Endothelial cell of umbilical vein (primary cell): ENCODE data around the gene OR10A2. TPM values are rescaled to one million over a fixed set of nuclear protein-coding genes. Genes with fewer than 3 reads are reported as not detected.

Experiments
- BruUV-seq: library from RNA; stranded (reverse); fragments of 400-500 nt; replicated peaks from 2 replicates; lab custom pipeline; 2021; lab: Mats Ljungman, UMichigan
- CTCF ChIA-PET: fragments of 300-600, 350-600 bp; sonication (Branson Sonifier 250); formaldehyde crosslinking; loops from one replicate; lab custom pipeline; 2021; ENCODE audit warnings: antibody characterized with exemption, inconsistent platforms; lab: Charles Lee
- POLR2A ChIA-PET: fragments of 300-600, 350-600 bp; sonication (Branson Sonifier 250); formaldehyde crosslinking; loops from one replicate; lab custom pipeline; 2021; ENCODE audit warnings: antibody characterized with exemption, inconsistent platforms; lab: Charles Lee
- DNase-seq: peaks from one replicate; pipeline ENCODE4 v3.0.0-alpha.2; 2011; ENCODE audit warnings: low read depth, low spot score
- FAIRE-seq: peaks from 2 replicates; lab custom pipeline; 2011; peaks lifted over from hg19 to GRCh38; lab: Jason Lieb, UNC
- H2AFZ ChIP-seq: 2 replicates; pipeline ENCODE4 v1.6.0; 2012; ENCODE audit warnings: low read depth, low read length, control low read depth, inconsistent platforms
- H3K27ac ChIP-seq: 2 replicates; pipeline ENCODE4 v1.5.1; 2011; ENCODE audit warnings: low read depth, mild to moderate bottlenecking, control low read depth, low read length, moderate library complexity; ENCODE audit not compliant: insufficient read depth
- H3K27me3 ChIP-seq, 2 experiments: 2 replicates each; pipeline versions ENCODE4 v1.6.0 to v1.6.1; 2011; ENCODE audit warnings: low read length in 2 of 2, mixed read lengths in 1 of 2; ENCODE audit not compliant: control insufficient read depth in 2 of 2, insufficient read depth in 2 of 2
- H3K36me3 ChIP-seq, 2 experiments: 2 replicates in 1 of 2; 3 replicates in 1 of 2; pipeline ENCODE4 v1.5.1; 2011; ENCODE audit warnings: low read length in 2 of 2, mild to moderate bottlenecking in 1 of 2, moderate library complexity in 1 of 2; ENCODE audit not compliant: control insufficient read depth in 2 of 2, insufficient read depth in 2 of 2; ENCODE audit errors: extremely low read depth in 1 of 2
- H3K4me1 ChIP-seq: 3 replicates; pipeline ENCODE4 v1.5.1; 2011; ENCODE audit warnings: mild to moderate bottlenecking, low read length; ENCODE audit not compliant: control insufficient read depth, insufficient read depth; ENCODE audit errors: extremely low read depth
- H3K4me2 ChIP-seq: 2 replicates; pipeline ENCODE4 v1.6.1; 2011; ENCODE audit warnings: low read length, control low read depth, mixed read lengths; ENCODE audit not compliant: insufficient read depth
- H3K4me3 ChIP-seq, 3 experiments: fragments of 200-600 bp in 1 of 3; sonication (generic), shearing (Covaris generic) in 1 of 3; replicated peaks in 1 of 3; 2 replicates each; pipeline ENCODE4 v1.5.1; 2011 to 2016; ENCODE audit warnings: control low read depth in 3 of 3, low read length in 3 of 3, mild to moderate bottlenecking in 2 of 3, inconsistent platforms in 1 of 3, low read depth in 1 of 3, moderate library complexity in 1 of 3; ENCODE audit not compliant: insufficient read depth in 1 of 3
- H3K79me2 ChIP-seq: 2 replicates; pipeline ENCODE4 v1.6.0; 2012; ENCODE audit warnings: low read length, inconsistent platforms; ENCODE audit not compliant: control insufficient read depth, insufficient read depth
- H3K9ac ChIP-seq: replicated peaks from 2 replicates; pipeline ENCODE3; 2011; ENCODE audit warnings: low read length, control low read depth; ENCODE audit not compliant: insufficient read depth; ENCODE audit errors: extremely low read depth
- H3K9me1 ChIP-seq: replicated peaks from 3 replicates; pipeline ENCODE4 v1.6.0; 2011; ENCODE audit warnings: mild to moderate bottlenecking, low read length; ENCODE audit not compliant: control insufficient read depth, insufficient read depth; ENCODE audit errors: extremely low read depth
- H3K9me3 ChIP-seq: replicated peaks from 2 replicates; pipeline ENCODE4 v1.5.1; 2012; ENCODE audit warnings: low read length, inconsistent platforms; ENCODE audit not compliant: control insufficient read depth, insufficient read depth
- H4K20me1 ChIP-seq: replicated peaks from 2 replicates; pipeline ENCODE3; 2011; ENCODE audit warnings: mild to moderate bottlenecking, low read length; ENCODE audit not compliant: control insufficient read depth, insufficient read depth; ENCODE audit errors: extremely low read depth
- CTCF ChIP-seq, 2 donors: IDR thresholded peaks; 1 replicate in 1 of 2; 2 replicates in 1 of 2; pipeline ENCODE4 v1.5.1; 2011; ENCODE audit warnings: low read length in 2 of 2, mild to moderate bottlenecking in 2 of 2, moderate library complexity in 2 of 2, control low read depth in 1 of 2, inconsistent platforms in 1 of 2, low read depth in 1 of 2; ENCODE audit not compliant: insufficient read depth in 1 of 2; ENCODE audit errors: extremely low read depth in 1 of 2
- EZH2 ChIP-seq: IDR thresholded peaks from 2 replicates; pipeline ENCODE4 v1.6.1; 2012; ENCODE audit warnings: borderline replicate concordance, low read depth, mild to moderate bottlenecking, moderate library complexity, low read length, inconsistent platforms; ENCODE audit not compliant: severe bottlenecking
- FOS ChIP-seq: IDR thresholded peaks from 2 replicates; pipeline ENCODE4 v1.6.1; 2011; ENCODE audit warnings: mild to moderate bottlenecking, low read length, moderate library complexity, borderline replicate concordance; ENCODE audit not compliant: insufficient read depth
- GATA2 ChIP-seq: IDR thresholded peaks from 2 replicates; pipeline ENCODE4 v1.7.0; 2011; ENCODE audit warnings: low read depth, mild to moderate bottlenecking, moderate library complexity, mixed read lengths, low read length; ENCODE audit not compliant: insufficient read length, insufficient read depth
- JUN ChIP-seq: IDR thresholded peaks from 2 replicates; pipeline ENCODE4 v1.6.1; 2011; ENCODE audit warnings: borderline replicate concordance, low read depth; ENCODE audit not compliant: insufficient read length, insufficient read depth
- MAX ChIP-seq: IDR thresholded peaks from 2 replicates; pipeline ENCODE4 v1.6.1; 2011; ENCODE audit not compliant: insufficient read depth, insufficient read length
- MYC ChIP-seq: IDR thresholded peaks from one replicate; pipeline ENCODE4 v1.6.1; 2011; ENCODE audit warnings: mild to moderate bottlenecking, low read depth, low read length
- POLR2A ChIP-seq: IDR thresholded peaks from 2 replicates; pipeline ENCODE4 v1.6.1; 2012; ENCODE audit warnings: low read depth, mild to moderate bottlenecking, control low read depth, low read length
- POLR2AphosphoS5 ChIP-seq: IDR thresholded peaks from 2 replicates; pipeline ENCODE4 v1.6.1; 2012; ENCODE audit warnings: low read depth, mild to moderate bottlenecking, control low read depth, low read length, moderate library complexity; ENCODE audit not compliant: insufficient read depth
- dilution Hi-C: fragments of 300-500 bp; cut with MboI; formaldehyde crosslinking; loops from one replicate; pipeline ENCODE4 v1.15.0; 2019; ENCODE audit warnings: low sequenced_read_pairs; ENCODE audit not compliant: extremely low pct_ligation_motif_present
- intact Hi-C: fragments of 100-400 bp; cut with micrococcal nuclease; formaldehyde crosslinking; loops from one replicate; pipeline ENCODE4 v1.10.0; 2022
- polyA plus RNA-seq, 4 experiments: library from polyadenylated mRNA; depleted of rRNA in 3 of 4; stranded (reverse) in 3 of 4; unstranded in 1 of 4; fragments of >200 nt; gene quantifications; 2 replicates each; pipeline versions ENCODE4 v1.2.1 to v1.2.3, GENCODE V29; 2011 to 2012; ENCODE audit warnings: missing spikeins in 1 of 4
- total RNA-seq: library from RNA; stranded (reverse); gene quantifications from 2 replicates; pipeline ENCODE4 v1.2.3, GENCODE V29; 2021

OR10A2 gene
- total and polyA plus RNA-seq, 2 donors (not counting 3 experiments of a cell fraction or from before 2014, with no cell fraction given), result not detected

DNA sequence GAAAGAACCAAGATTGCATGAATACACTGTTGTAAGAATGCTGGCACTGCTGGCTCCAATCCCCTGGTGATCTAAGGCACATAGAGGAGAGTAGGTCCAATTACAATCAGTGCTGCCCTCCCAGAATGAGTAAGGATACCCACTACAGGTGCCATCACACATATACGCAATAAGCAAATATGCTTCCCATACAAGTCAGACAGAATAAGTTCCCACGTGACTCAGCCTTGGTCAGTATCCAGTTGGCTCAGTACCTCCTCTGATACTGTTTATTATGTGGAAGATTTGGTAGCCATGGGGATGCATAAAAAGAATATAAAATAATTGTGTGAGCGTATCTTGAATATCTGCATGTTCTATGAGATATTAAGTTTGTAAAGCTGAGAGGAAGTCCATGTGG lies 49.1 kb downstream of the OR10A2 start:
- dilution Hi-C loops, result no loop called here
- CTCF ChIA-PET, result interaction anchor here (1.7 kb wide), 1 partner anchor 14 kb away, joined by 5 read pairs; the partner anchor contains the start of gene ZNF215

More for the DNA sequence above, 49.1 kb downstream of the OR10A2 start:
- Histone ChIP-seq H3K4me3 (no peak overlapping the region), H3K9me3 (no peaks in the 10 kb centered on the region), H3K27ac (no peak overlapping the region), H3K27me3 (no peaks in the 10 kb centered on the region), H3K9me1 (no peaks in the 10 kb centered on the region), H4K20me1 (no peaks in the 10 kb centered on the region), H3K4me1 (peaks cover 7% of the 10 kb centered on the region), H3K79me2 (no peaks in the 10 kb centered on the region), H2AFZ (no peak overlapping the region), H3K4me2 (peak overlapping the region; percentile 51), H3K9ac (no peak overlapping the region), H3K36me3 (no peaks in the 10 kb centered on the region)
- BruUV-seq, result no TSS peak
- peak; percentile 68 for DNase-seq
- POLR2A ChIA-PET, result no interaction called here
- FAIRE-seq, result no peak
- intact Hi-C loops, result loop anchor here (5.0 kb wide), 1 partner anchor 110 kb away; the partner anchor contains the start of genes NLRP14 and ZNF214
- TF ChIP-seq CTCF (IDR thresholded peaks at IDR 0.05; ENCODE audit: extremely low read depth in 1 of 2, insufficient read depth in 1 of 2, low read depth in 1 of 2, low read length in 2 of 2) (no peak), POLR2AphosphoS5 (no peak), MAX (no peak), FOS (no peak), EZH2 (no peak), GATA2 (no peak), MYC (no peak), JUN (no peak), POLR2A (no peak)
